Pons (tissue), 1 donor: ENCODE measurements around the gene DHRS3.
"Not testable (repeated sequence)": the region's sequence is repeated elsewhere in the genome, so short reads cannot be mapped to it uniquely, and the experiment has no call there.

Experiments used
- DNase-seq: peaks from one replicate; pipeline ENCODE4 v3.0.0-alpha.2; 2016; ENCODE audit warnings: low spot score

Gene DHRS3

DNA sequence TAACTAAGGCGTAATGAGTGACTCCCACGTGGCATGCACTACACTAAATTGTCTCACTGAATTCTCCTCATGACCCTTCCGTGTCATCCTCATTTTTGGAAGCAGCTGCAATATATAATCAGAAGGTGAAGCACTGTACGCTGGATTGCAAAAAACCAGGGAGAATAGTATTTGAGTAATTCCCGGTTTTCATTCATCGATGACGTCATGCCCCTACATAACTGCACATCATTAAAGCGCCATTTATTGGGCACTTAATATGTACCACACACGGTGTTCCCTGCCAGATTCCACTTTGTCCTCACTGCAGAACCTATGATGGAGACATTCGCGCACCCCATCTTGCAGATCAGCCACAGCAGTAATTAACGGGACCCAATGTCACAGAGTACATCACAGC lies 41.0 kb downstream of the DHRS3 start:
- no peak for DNase-seq

DNA sequence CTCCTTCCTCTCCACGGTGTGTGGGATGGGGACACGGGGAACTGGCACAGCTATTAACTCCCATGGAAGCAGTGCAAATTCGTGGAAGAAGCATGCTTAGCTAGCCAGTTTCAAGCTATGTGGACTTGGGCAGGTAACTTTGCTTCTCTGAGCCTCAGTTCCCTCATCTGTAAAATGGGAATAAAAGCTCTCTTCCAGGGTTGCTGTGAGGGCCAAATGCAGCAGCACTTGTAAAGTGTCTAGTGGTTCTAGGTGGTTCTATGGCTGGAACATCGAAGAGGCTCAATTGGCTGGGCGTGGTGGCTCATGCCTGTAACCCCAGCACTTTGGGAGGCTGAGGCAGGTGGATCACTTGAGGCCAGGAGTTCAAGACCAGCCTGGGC lies 43.3 kb downstream of the DHRS3 start:
- DNase-seq: no peak

DNA sequence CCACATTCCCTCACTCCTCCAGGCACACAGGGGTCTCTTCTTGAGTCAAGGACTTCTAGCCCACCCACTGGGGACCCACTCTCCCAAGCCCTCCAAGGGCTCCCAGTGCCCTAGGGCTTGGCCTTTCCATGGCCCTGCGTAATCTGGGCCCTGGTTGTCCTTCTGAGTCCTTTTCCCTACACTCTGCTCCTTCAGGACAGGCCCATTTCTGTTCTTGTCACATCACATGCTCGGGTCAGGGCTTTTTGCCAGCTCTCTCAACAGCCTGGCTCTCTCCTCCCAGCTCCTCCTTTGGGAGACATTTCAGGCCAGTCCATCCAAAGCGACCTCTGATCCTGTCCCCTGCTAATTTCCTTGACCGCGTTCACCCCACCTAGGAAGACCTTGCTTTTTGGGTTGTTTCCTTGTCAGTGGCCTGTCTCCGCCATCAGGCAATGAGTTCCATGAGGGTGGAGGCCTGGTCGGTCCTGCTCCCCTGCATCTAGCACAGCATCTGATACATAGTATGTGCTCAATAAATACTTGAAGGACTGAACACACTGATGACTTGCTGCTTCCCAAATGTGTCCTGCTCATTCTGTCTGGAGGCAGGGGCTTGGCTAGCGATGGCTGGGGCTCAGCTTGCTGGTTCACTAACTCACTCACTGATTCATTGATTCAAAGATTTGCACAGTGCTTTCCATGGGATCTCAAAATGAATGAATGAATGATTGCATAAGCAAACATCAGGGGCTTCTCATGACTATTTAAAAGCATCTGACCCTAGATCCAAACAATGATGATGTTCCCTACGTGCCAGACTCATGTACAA lies 44.8 kb downstream of the DHRS3 start:
- no peak for DNase-seq

DNA sequence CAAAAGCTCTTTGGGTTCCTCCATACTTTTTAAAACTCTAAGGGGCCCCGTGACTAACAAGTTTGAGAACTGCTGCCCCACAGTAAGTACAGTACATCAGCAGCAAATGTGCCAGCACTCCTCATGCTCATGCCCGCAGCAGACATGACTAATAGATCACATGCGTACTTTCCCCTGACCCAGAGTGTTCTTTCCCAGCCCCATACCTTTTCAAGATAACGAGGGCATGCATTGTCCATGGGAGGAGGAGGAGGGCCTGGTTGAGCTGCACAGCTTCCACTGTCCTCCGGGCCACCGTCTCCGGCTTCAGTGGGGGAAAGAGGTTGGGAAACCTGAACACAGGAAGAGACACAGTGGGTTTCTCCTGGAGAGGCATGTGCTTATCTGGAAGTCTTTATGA lies 45.5 kb downstream of the DHRS3 start:
- no peak for DNase-seq

DNA sequence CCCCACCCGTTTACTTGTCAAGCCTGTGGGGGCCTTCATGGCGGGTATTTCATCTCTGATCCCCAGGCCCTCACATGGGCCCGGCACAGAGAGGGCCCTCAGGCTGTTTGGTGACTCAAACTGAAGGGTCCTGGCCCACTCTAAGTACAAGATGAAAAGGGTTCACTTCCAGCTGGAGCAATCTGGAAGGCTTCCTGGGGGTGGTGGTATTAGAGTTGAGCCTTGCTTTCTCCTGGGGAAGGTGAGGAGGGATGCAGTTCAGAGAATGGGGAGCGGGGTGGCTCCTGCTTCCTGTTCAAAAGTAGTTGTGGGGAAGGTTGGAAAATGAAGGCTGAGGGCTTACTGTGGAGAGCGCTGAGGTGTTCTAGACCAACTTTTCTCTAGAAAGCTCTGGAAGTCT lies 47.7 kb downstream of the DHRS3 start:
- no peak for DNase-seq

DNA sequence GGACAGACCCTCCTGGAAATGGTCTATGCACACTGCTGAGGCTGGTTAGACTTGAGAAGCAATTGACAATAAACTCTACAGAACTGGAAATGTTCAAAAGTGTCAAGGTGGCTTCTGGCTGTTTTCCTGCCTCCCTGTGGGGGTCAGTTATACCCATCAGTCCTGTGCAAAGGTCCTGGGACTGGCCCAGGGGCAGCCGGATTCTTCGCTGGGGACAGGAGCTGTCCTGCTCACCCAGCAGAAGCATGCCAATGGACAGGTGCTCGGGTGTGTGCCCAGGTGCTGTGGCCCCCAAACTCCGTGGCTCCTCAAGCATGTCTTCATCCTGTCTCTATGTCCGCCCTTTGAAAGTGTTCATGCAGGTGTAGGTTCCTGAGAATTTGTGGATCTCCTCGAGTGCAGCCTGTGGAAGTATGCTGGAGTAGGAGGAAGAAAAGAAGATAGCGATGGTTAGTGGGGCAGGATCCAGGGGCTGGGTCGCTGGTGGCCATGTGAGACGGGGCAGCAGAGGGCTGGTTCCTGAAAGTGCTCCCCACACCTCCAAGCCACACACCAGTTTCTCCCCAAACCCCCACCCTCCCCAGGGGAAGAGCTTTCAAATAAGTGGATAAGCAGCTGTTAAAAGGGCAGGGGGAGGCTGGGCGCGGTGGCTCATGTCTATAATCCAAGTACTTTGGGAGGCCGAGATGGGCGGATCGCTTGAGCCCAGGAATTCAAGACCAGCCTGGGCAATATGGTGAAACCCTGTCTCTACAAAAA lies 49.8 kb downstream of the DHRS3 start:
- DNase-seq: no peak

DNA sequence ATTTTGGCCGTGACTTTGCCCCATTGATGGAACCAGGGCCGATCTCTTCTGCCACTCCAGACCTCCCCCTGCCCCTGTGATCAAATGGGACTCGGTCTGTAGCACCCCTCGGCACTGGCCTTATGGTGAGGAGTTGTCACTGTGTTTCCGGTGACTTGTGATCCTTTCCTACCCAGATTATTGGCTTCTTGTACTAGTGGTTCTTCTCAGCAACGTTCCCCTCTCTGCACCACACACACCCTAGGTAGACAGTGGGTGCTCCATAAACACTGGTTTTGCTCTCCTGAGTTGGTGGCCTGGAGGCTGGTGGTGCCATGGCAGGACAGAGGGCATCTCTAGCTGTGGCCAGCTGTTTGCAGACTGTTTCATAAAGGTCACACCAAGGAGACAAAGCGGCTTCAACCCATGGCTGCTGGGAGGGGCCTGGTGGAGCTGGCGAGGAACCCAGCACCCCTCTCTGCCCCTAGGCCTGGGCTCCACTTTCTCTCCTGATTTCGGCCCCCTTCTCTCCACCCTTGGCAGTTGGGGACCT lies 50.7 kb downstream of the DHRS3 start:
- DNase-seq: no peak

GRCh38 chr1:12566484-12567287 lies 51.3 kb downstream of the DHRS3 start:
- no peak for DNase-seq

DNA sequence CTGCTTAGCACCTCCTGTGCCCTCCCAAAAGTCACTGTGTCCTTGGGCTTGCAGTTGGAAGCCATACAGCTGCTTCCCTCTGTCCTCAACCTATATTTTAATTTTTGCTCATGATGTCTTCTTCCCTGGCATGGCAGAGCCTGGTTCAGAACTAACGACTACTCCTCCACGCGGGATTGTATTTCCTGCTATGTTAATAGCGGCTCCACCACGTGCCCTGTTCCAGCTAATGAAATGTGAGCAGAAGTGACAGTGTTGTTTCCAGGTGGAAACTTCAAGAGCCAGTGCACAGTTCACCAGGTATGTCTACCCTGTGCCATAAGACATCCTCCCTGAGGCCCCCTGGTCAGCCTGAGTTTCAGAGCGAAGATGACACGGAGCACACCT lies 52.1 kb downstream of the DHRS3 start:
- no peak for DNase-seq

- DNase-seq: peak; percentile 56
Measured at GRCh38 chr1:12565094-12565965, 52.7 kb downstream of the DHRS3 start.

GRCh38 chr1:12564251-12564650 lies 53.8 kb downstream of the DHRS3 start:
- DNase-seq: not testable (repeated sequence)

- no peak for DNase-seq
Measured at GRCh38 chr1:12562955-12563576, 54.9 kb downstream of the DHRS3 start.

GRCh38 chr1:12561121-12561520 lies 56.9 kb downstream of the DHRS3 start:
- no peak for DNase-seq

- DNase-seq: no peak
Measured at GRCh38 chr1:12556957-12557935, 60.8 kb downstream of the DHRS3 start.

DNA sequence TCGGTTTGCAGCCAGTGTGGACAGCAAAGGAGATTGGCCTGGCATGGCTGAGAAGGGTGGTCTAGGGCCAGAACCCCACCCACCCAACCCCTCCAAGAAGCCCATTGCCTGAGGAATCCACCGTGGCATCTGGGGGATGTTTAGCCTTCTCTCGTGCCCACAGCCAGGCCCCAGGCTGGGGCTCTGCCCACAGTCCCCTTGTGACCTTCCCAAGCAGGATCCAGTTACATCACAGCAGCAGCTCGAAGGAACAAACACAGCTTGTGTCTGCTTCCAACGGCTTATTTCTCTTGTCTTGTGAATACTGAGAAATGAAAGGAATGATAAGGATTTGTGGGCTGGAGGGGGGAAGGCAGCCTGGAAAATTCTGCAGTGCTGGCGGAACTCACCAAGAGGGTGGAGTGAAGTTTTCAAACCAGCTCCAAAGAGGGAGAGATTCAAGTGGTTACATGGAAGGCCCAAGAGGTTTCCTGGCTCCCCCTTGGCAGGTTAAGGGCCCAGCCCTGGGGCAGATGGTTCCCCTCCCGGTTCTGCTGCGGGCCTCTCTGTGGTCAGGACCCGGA lies 61.6 kb downstream of the DHRS3 start:
- DNase-seq: peak; percentile 37

- DNase-seq: no peak
Measured at GRCh38 chr1:12555411-12556367, 62.3 kb downstream of the DHRS3 start.

- no peak for DNase-seq
Measured at GRCh38 chr1:12554521-12555305, 63.3 kb downstream of the DHRS3 start.
